Activated CD4-positive, alpha-beta T cell treated with anti-CD3 and anti-CD28 coated beads, Interleukin-2, amount 10 ng/mL, durations not matched to agents 7 days and 5 days (primary cell): ENCODE measurements around the gene DSP. TPM values are rescaled to one million over a fixed set of nuclear protein-coding genes. Genes with fewer than 3 reads are reported as not detected.

Experiments
- CTCF ChIA-PET: fragments of 350-600 bp; sonication (Branson Sonifier 250); formaldehyde crosslinking; loops from one replicate; lab custom pipeline; 2021; ENCODE audit warnings: antibody characterized with exemption; lab: Charles Lee
- POLR2A ChIA-PET: fragments of 350-600 bp; sonication (Branson Sonifier 250); formaldehyde crosslinking; loops from one replicate; lab custom pipeline; 2021; ENCODE audit warnings: antibody characterized with exemption; lab: Charles Lee
- DNase-seq: peaks from one replicate; pipeline ENCODE4 v3.0.0-alpha.2; 2020
- H3K27ac Mint-ChIP-seq: one replicate; pipeline ENCODE4 v1.8.0; 2021; ENCODE audit warnings: mild to moderate bottlenecking, moderate library complexity, mixed read lengths
- H3K27me3 Mint-ChIP-seq: one replicate; pipeline ENCODE4 v1.8.0; 2021; ENCODE audit warnings: mixed read lengths
- H3K36me3 Mint-ChIP-seq: one replicate; pipeline ENCODE4 v1.8.0; 2021; ENCODE audit warnings: low read depth, mixed read lengths
- H3K4me1 Mint-ChIP-seq: one replicate; pipeline ENCODE4 v1.8.0; 2021; ENCODE audit warnings: mixed read lengths
- H3K4me3 Mint-ChIP-seq: one replicate; pipeline ENCODE4 v1.8.0; 2021; ENCODE audit warnings: mild to moderate bottlenecking, moderate library complexity, mixed read lengths
- H3K9me3 Mint-ChIP-seq: one replicate; pipeline ENCODE4 v1.8.0; 2021; ENCODE audit warnings: mixed read lengths
- total RNA-seq, 2 experiments: library from RNA; stranded (reverse); gene quantifications; one replicate each; pipeline ENCODE4 v1.2.3, GENCODE V29; 2021

DSP gene
- total RNA-seq, 2 experiments from 2014 or later = 0.04 to 0.10 TPM

GRCh38 chr6:7522873-7523272 lies 18.6 kb upstream of the DSP start:
- ChIA-PET CTCF (no interaction called here), POLR2A (no interaction called here)
- Mint-ChIP-seq H3K27me3 (peaks cover 45% of the 10 kb centered on the region), H3K4me1 (no peaks in the 10 kb centered on the region), H3K4me3 (no peak overlapping the region), H3K27ac (no peak overlapping the region), H3K36me3 (no peaks in the 10 kb centered on the region), H3K9me3 (no peaks in the 10 kb centered on the region)
- no peak for DNase-seq

GRCh38 chr6:7523922-7524321 lies 17.5 kb upstream of the DSP start:
- Mint-ChIP-seq H3K27me3 (peaks cover 53% of the 10 kb centered on the region), H3K27ac (no peak overlapping the region), H3K9me3 (no peaks in the 10 kb centered on the region), H3K4me3 (no peak overlapping the region), H3K36me3 (no peaks in the 10 kb centered on the region), H3K4me1 (no peaks in the 10 kb centered on the region)
- POLR2A ChIA-PET = no interaction called here
- no peak for DNase-seq
- CTCF ChIA-PET = interaction anchor here (0.7 kb wide), 1 partner anchor 14 kb away, joined by 3 read pairs; no protein-coding TSS in a partner anchor

- Mint-ChIP-seq H3K27ac (no peak overlapping the region), H3K4me3 (no peak overlapping the region), H3K9me3 (no peaks in the 10 kb centered on the region), H3K4me1 (no peaks in the 10 kb centered on the region), H3K36me3 (no peaks in the 10 kb centered on the region), H3K27me3 (peaks cover 63% of the 10 kb centered on the region)
- CTCF ChIA-PET = no interaction called here
- no peak for DNase-seq
- POLR2A ChIA-PET = no interaction called here
These were observed 14.7 kb upstream of the DSP start for GRCh38 chr6:7526755-7527154.

GRCh38 chr6:7528565-7528964 lies 12.9 kb upstream of the DSP start:
- Mint-ChIP-seq H3K4me3 (no peak overlapping the region), H3K27me3 (peaks cover 58% of the 10 kb centered on the region), H3K9me3 (no peaks in the 10 kb centered on the region), H3K27ac (no peak overlapping the region), H3K36me3 (no peaks in the 10 kb centered on the region), H3K4me1 (no peaks in the 10 kb centered on the region)
- ChIA-PET POLR2A (no interaction called here), CTCF (no interaction called here)
- DNase-seq = no peak

- no peaks in the 10 kb centered on the region for H3K4me1 Mint-ChIP-seq
- DNase-seq = no peak
- H3K27ac Mint-ChIP-seq = no peak overlapping the region
- H3K9me3 Mint-ChIP-seq = no peaks in the 10 kb centered on the region
- POLR2A ChIA-PET = no interaction called here
- H3K4me3 Mint-ChIP-seq = no peak overlapping the region
- H3K36me3 Mint-ChIP-seq = no peaks in the 10 kb centered on the region
- peaks cover 55% of the 10 kb centered on the region for H3K27me3 Mint-ChIP-seq
- CTCF ChIA-PET = no interaction called here
These were observed 12.3 kb upstream of the DSP start for GRCh38 chr6:7529141-7529540.

- Mint-ChIP-seq H3K36me3 (no peaks in the 10 kb centered on the region), H3K27ac (no peak overlapping the region), H3K4me1 (no peaks in the 10 kb centered on the region), H3K27me3 (peaks cover 56% of the 10 kb centered on the region), H3K4me3 (no peak overlapping the region), H3K9me3 (no peaks in the 10 kb centered on the region)
- ChIA-PET CTCF (no interaction called here), POLR2A (no interaction called here)
- no peak for DNase-seq
These were observed 9.2 kb upstream of the DSP start for GRCh38 chr6:7532232-7532631.

GRCh38 chr6:7532821-7533220 lies 8.7 kb upstream of the DSP start:
- ChIA-PET POLR2A (no interaction called here), CTCF (interaction anchor here (0.6 kb wide), 2 partner anchors 226 to 641 kb away, joined by 3 to 4 read pairs; no protein-coding TSS in a partner anchor)
- H3K27ac Mint-ChIP-seq = no peak overlapping the region
- no peak overlapping the region for H3K4me3 Mint-ChIP-seq
- H3K27me3 Mint-ChIP-seq = peaks cover 56% of the 10 kb centered on the region
- H3K36me3 Mint-ChIP-seq = no peaks in the 10 kb centered on the region
- no peaks in the 10 kb centered on the region for H3K4me1 Mint-ChIP-seq
- no peak for DNase-seq
- no peaks in the 10 kb centered on the region for H3K9me3 Mint-ChIP-seq

GRCh38 chr6:7534192-7534591 lies 7.3 kb upstream of the DSP start:
- Mint-ChIP-seq H3K27ac (no peak overlapping the region), H3K4me3 (no peak overlapping the region), H3K27me3 (peaks cover 55% of the 10 kb centered on the region), H3K36me3 (no peaks in the 10 kb centered on the region), H3K4me1 (no peaks in the 10 kb centered on the region), H3K9me3 (no peaks in the 10 kb centered on the region)
- DNase-seq = no peak
- ChIA-PET POLR2A (no interaction called here), CTCF (interaction anchor here (1.6 kb wide), 1 partner anchor 17 kb away, joined by 3 read pairs; no protein-coding TSS in a partner anchor)

GRCh38 chr6:7535498-7535897 lies 6.0 kb upstream of the DSP start:
- Mint-ChIP-seq H3K27me3 (peaks cover 60% of the 10 kb centered on the region), H3K9me3 (no peaks in the 10 kb centered on the region), H3K4me1 (peaks cover 4% of the 10 kb centered on the region), H3K36me3 (no peaks in the 10 kb centered on the region), H3K4me3 (no peak overlapping the region), H3K27ac (no peak overlapping the region)
- POLR2A ChIA-PET = no interaction called here
- DNase-seq = no peak
- CTCF ChIA-PET = interaction anchor here (1.2 kb wide), 1 partner anchor 11 kb away, joined by 3 read pairs; no protein-coding TSS in a partner anchor

- Mint-ChIP-seq H3K27ac (no peak overlapping the region), H3K4me3 (no peak overlapping the region), H3K4me1 (peaks cover 14% of the 10 kb centered on the region), H3K36me3 (no peaks in the 10 kb centered on the region), H3K27me3 (peaks cover 62% of the 10 kb centered on the region), H3K9me3 (no peaks in the 10 kb centered on the region)
- ChIA-PET POLR2A (no interaction called here), CTCF (interaction anchor here (0.6 to 1.1 kb wide), 2 partner anchors 262 to 1560 kb away, joined by 3 read pairs; no protein-coding TSS in a partner anchor)
- no peak for DNase-seq
These were observed 3.8 kb upstream of the DSP start for GRCh38 chr6:7537565-7538174.

- POLR2A ChIA-PET = no interaction called here
These were observed 3.0 kb upstream of the DSP start for GRCh38 chr6:7538484-7538883.

GRCh38 chr6:7540595-7540994 lies 876 bp upstream of the DSP start:
- H3K4me3 Mint-ChIP-seq = peak overlapping the region; percentile 64
- no peak overlapping the region for H3K27ac Mint-ChIP-seq
- no peaks in the 10 kb centered on the region for H3K36me3 Mint-ChIP-seq
- ChIA-PET POLR2A (no interaction called here), CTCF (interaction anchor here (0.5 kb wide), 1 partner anchor 264 kb away, joined by 3 read pairs; no protein-coding TSS in a partner anchor)
- no peaks in the 10 kb centered on the region for H3K9me3 Mint-ChIP-seq
- peaks cover 14% of the 10 kb centered on the region for H3K4me1 Mint-ChIP-seq
- peaks cover 76% of the 10 kb centered on the region for H3K27me3 Mint-ChIP-seq
- DNase-seq = no peak

More at GRCh38 chr6:7538484-7538883, 3.0 kb upstream of the DSP start:
- H3K4me3 Mint-ChIP-seq = no peak overlapping the region
- no peak overlapping the region for H3K27ac Mint-ChIP-seq
- H3K27me3 Mint-ChIP-seq = peaks cover 62% of the 10 kb centered on the region
- H3K4me1 Mint-ChIP-seq = peaks cover 14% of the 10 kb centered on the region
- CTCF ChIA-PET = interaction anchor here (0.6 to 1.1 kb wide), 3 partner anchors 10 to 642 kb away, joined by 3 to 7 read pairs (median 4); no protein-coding TSS in a partner anchor
- DNase-seq = no peak
- H3K9me3 Mint-ChIP-seq = no peaks in the 10 kb centered on the region
- H3K36me3 Mint-ChIP-seq = no peaks in the 10 kb centered on the region

GRCh38 chr6:7542065-7542873 lies 798 bp downstream of the DSP start:
- no peaks in the 10 kb centered on the region for H3K36me3 Mint-ChIP-seq
- CTCF ChIA-PET = no interaction called here
- peaks cover 76% of the 10 kb centered on the region for H3K27me3 Mint-ChIP-seq
- POLR2A ChIA-PET = no interaction called here
- H3K4me3 Mint-ChIP-seq = peak overlapping the region; percentile 70
- no peaks in the 10 kb centered on the region for H3K9me3 Mint-ChIP-seq
- DNase-seq = no peak
- H3K4me1 Mint-ChIP-seq = peaks cover 14% of the 10 kb centered on the region
- H3K27ac Mint-ChIP-seq = no peak overlapping the region
